Smooth muscle cell (in vitro differentiated cells): ENCODE results near the gene MAFG. TPM values are rescaled to one million over a fixed set of nuclear protein-coding genes. Genes with fewer than 3 reads are reported as not detected.

Experiments
- DNase-seq: peaks from one replicate; lab custom pipeline; 2025; ENCODE audit not compliant: unreplicated experiment; lab: John Stamatoyannopoulos, UW
- H2AFZ ChIP-seq: fragments of 200-600 bp; sonication (generic); 2 replicates; pipeline ENCODE4 v1.6.0; 2016; ENCODE audit warnings: antibody characterized with exemption, low read depth, mild to moderate bottlenecking
- H3F3A ChIP-seq: fragments of 200-600 bp; sonication (generic); 2 replicates; pipeline ENCODE4 v1.6.0; 2017; ENCODE audit warnings: antibody characterized with exemption, low read depth
- H3K27ac ChIP-seq: fragments of 200-600 bp; sonication (generic); 2 replicates; pipeline ENCODE4 v1.5.1; 2016; ENCODE audit warnings: low read depth, mild to moderate bottlenecking
- H3K27me3 ChIP-seq: fragments of 200-600 bp; sonication (generic); 2 replicates; pipeline ENCODE4 v1.6.1; 2016; ENCODE audit warnings: low read depth, mild to moderate bottlenecking
- H3K36me3 ChIP-seq: fragments of 200-600 bp; sonication (generic); 2 replicates; pipeline ENCODE4 v1.5.1; 2016; ENCODE audit warnings: low read depth
- H3K4me1 ChIP-seq: fragments of 200-600 bp; sonication (generic); 2 replicates; pipeline ENCODE4 v1.5.1; 2016; ENCODE audit warnings: low read depth
- H3K4me2 ChIP-seq: fragments of 200-600 bp; sonication (generic); 2 replicates; pipeline ENCODE4 v1.6.0; 2016; ENCODE audit warnings: mild to moderate bottlenecking
- H3K4me3 ChIP-seq: fragments of 200-600 bp; sonication (generic); 2 replicates; pipeline ENCODE4 v1.5.1; 2016; ENCODE audit warnings: mild to moderate bottlenecking
- H3K79me2 ChIP-seq: fragments of 200-600 bp; sonication (generic); 2 replicates; pipeline ENCODE4 v1.6.0; 2016; ENCODE audit warnings: low read depth, mild to moderate bottlenecking
- H3K9ac ChIP-seq: fragments of 200-600 bp; sonication (generic); 2 replicates; pipeline ENCODE4 v1.6.0; 2016; ENCODE audit warnings: low read depth
- H3K9me3 ChIP-seq: fragments of 200-600 bp; sonication (generic); replicated peaks from 2 replicates; pipeline ENCODE4 v1.5.1; 2016; ENCODE audit warnings: low read depth
- H4K20me1 ChIP-seq: fragments of 200-600 bp; sonication (generic); 2 replicates; pipeline ENCODE4 v1.6.0; 2016; ENCODE audit warnings: low read depth
- WGBS: methylation state at CpG from one replicate; pipeline ENCODE4 v1.1.7; 2016; ENCODE audit warnings: low lambda C conversion rate; 5-methylcytosine and 5-hydroxymethylcytosine counted together
- polyA plus RNA-seq: library from polyadenylated mRNA; unstranded; fragments of >200 nt; fragmentation: Nextera tagmentation; extraction: Ambion mirVana; gene quantifications from 2 replicates; pipeline ENCODE4 v1.2.1, GENCODE V29; 2016
- total RNA-seq: library from RNA; depleted of rRNA; stranded (reverse); fragments of >200 nt; gene quantifications from 2 replicates; pipeline ENCODE4 v1.2.3, GENCODE V29; 2014
- TF ChIP-seq, protein P1 (sequence below): fragments of 200-600 bp; sonication (generic); IDR thresholded peaks from 2 replicates; pipeline ENCODE4 v1.5.1; 2017; ENCODE audit warnings: borderline replicate concordance, mild to moderate bottlenecking, antibody characterized with exemption; ENCODE audit not compliant: insufficient read depth, poor library complexity, severe bottlenecking

The MAFG gene
- total and polyA plus RNA-seq, 2 experiments from 2014 or later, result 15.3 to 30.3 TPM

DNA sequence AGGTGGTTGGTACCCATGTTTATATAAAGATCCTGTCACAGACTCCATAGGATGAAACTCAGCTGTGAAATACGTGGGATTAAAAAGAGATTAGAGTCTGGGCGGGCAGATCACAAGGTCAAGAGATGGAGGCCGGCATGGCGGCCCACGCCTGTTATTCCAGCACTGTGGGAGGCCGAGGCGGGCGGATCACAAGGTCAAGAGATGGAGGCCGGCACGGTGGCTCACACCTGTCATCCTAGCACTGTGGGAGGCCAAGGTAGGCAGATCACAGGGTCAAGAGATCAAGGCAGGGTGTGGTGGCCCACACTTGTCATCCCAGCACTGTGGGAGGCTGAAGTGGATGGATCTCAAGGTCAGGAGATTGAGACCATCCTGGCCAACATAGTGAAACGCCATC, 32.1 kb downstream of the MAFG start:
- Histone ChIP-seq H3K27ac (no peak overlapping the region), H3K9ac (no peak overlapping the region), H3K79me2 (peaks cover 33% of the 10 kb centered on the region), H2AFZ (no peak overlapping the region), H3K4me1 (peaks cover 3% of the 10 kb centered on the region), H3K4me2 (no peak overlapping the region), H3K27me3 (no peaks in the 10 kb centered on the region), H3F3A (peaks cover 24% of the 10 kb centered on the region), H3K4me3 (no peak overlapping the region), H3K9me3 (no peaks in the 10 kb centered on the region), H4K20me1 (peaks cover 30% of the 10 kb centered on the region), H3K36me3 (no peaks in the 10 kb centered on the region)
- no peak for DNase-seq
- TF ChIP-seq, protein P1, sequence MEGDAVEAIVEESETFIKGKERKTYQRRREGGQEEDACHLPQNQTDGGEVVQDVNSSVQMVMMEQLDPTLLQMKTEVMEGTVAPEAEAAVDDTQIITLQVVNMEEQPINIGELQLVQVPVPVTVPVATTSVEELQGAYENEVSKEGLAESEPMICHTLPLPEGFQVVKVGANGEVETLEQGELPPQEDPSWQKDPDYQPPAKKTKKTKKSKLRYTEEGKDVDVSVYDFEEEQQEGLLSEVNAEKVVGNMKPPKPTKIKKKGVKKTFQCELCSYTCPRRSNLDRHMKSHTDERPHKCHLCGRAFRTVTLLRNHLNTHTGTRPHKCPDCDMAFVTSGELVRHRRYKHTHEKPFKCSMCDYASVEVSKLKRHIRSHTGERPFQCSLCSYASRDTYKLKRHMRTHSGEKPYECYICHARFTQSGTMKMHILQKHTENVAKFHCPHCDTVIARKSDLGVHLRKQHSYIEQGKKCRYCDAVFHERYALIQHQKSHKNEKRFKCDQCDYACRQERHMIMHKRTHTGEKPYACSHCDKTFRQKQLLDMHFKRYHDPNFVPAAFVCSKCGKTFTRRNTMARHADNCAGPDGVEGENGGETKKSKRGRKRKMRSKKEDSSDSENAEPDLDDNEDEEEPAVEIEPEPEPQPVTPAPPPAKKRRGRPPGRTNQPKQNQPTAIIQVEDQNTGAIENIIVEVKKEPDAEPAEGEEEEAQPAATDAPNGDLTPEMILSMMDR, result no peak
- WGBS, result over 99% methylated on average over 11 of the region's 11 CpGs

DNA sequence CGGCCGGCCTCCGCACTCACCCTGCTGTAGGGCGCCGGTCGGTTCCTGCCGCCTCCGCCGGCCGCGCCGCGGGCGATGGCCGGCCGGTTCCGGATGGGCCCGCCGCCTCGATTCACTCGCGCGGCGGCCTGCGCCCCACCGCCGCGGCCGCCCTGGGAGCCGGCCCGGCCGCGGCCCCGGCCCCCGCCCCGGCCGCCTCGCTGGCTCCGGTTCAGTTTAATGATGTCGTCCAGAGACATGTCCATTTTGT, 36.3 kb downstream of the MAFG start:
- Histone ChIP-seq H3K36me3 (no peaks in the 10 kb centered on the region), H3K9ac (peak overlapping the region; percentile 97), H3K4me3 (peak overlapping the region; percentile 95), H3K27ac (peak overlapping the region; percentile 56), H4K20me1 (peaks cover 31% of the 10 kb centered on the region), H2AFZ (no peak overlapping the region), H3K9me3 (no peaks in the 10 kb centered on the region), H3K4me1 (peaks cover 10% of the 10 kb centered on the region), H3F3A (no peaks in the 10 kb centered on the region), H3K4me2 (peak overlapping the region; percentile 99), H3K27me3 (no peaks in the 10 kb centered on the region), H3K79me2 (peaks cover 59% of the 10 kb centered on the region)
- no peak for DNase-seq
- 1% methylated on average over 32 of the region's 40 CpGs for WGBS
- TF ChIP-seq, protein P1, result no peak

DNA sequence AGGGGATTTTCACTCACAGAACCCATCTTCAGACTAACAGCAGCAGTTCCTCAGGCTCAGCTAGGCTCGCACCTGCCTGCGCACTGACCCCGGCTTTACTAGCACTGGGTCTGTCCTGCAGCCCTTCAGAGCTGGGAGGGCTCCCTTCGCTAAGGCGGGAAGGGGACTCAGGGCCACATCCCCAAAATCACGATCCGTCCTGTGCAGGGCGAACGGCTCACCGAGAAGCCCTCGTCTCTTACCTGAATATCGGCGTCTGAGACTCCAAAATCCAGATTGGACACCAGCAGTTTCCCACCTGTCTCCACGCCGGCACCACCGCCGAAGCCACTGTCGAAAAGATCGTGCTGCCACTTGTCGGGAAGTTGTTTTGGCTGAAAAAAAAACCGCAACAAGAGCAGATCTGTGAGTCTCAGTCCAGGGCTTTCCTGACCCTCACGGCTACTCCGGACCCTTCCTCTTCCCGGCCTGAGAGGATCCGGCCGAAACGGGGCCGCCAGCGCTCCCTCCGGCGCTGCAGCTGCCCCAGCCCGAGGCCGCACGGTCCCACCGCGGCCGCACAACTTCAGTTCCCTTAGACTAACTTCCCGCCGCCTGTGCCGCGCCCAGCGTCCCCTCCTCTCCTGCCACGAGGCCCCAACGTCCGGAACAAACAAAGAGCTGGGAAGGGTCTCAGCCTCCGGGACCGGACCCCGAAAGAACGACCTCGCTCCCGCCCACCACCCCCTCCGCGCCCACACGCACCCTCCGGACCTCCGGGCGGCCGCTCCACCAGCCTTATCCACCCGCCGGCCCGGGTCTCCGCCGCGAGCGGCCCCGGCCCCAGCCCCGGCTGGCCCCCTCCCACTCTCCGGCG, 36.9 kb downstream of the MAFG start:
- no peak for DNase-seq
- Histone ChIP-seq H3K36me3 (no peaks in the 10 kb centered on the region), H3K79me2 (peaks cover 59% of the 10 kb centered on the region)

More for the DNA sequence above, 36.9 kb downstream of the MAFG start:
- Histone ChIP-seq H3K9ac (peak overlapping the region; percentile 97), H4K20me1 (peaks cover 37% of the 10 kb centered on the region), H3K4me2 (peak overlapping the region; percentile 99), H3F3A (no peaks in the 10 kb centered on the region), H2AFZ (no peak overlapping the region), H3K27me3 (no peaks in the 10 kb centered on the region), H3K9me3 (no peaks in the 10 kb centered on the region), H3K4me1 (peaks cover 10% of the 10 kb centered on the region), H3K27ac (peak overlapping the region; percentile 56), H3K4me3 (peak overlapping the region; percentile 95)
- TF ChIP-seq, protein P1, result no peak
- 20% methylated on average over 47 of the region's 69 CpGs for WGBS
